CD4-positive, alpha-beta T cell treated with Interleukin-6 at 100 ng/mL for 8 hours (primary cell): ENCODE data around the gene ZNF385A.

ENCODE experiments used
- DNase-seq: peaks from one replicate; pipeline ENCODE4 v3.0.0-alpha.2; 2020; ENCODE audit warnings: mixed read lengths, low spot score

ZNF385A gene, protein sequence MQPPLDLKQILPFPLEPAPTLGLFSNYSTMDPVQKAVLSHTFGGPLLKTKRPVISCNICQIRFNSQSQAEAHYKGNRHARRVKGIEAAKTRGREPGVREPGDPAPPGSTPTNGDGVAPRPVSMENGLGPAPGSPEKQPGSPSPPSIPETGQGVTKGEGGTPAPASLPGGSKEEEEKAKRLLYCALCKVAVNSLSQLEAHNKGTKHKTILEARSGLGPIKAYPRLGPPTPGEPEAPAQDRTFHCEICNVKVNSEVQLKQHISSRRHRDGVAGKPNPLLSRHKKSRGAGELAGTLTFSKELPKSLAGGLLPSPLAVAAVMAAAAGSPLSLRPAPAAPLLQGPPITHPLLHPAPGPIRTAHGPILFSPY

DNA sequence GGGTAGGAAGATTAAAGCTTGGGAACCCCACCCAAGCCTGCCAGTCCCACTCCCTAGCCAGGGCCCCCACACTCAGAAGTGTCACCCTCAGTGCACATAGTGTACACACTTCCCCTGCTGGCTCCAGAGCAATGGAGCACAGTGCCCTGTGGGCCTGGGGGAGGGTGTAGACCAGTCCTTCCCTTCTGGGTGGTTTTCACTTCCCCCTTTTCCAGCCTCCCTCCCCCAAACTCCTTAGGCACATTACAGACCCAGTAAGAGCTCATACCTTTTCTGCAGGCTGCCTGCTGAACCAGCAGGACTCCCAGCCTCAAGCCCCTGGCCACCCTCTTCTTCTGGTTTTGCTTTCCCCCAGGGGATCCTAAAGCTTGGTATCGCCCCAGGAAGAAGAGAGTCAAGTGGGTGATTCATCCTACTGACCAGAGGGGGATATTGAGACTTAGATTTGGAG is at the start of gene ZNF385A:
Gene ZNF385A (minus strand): TSS at position 143 of the 451 bp plus-strand sequence. CDS start 219 bp downstream, outside the sequence.
- DNase-seq: no peak

GRCh38 chr12:54432815-54433164 is 48.3 kb upstream of the ZNF385A start:
- no peak for DNase-seq

GRCh38 chr12:54431911-54432814 is 47.6 kb upstream of the ZNF385A start:
- no peak for DNase-seq

GRCh38 chr12:54430471-54431069 is 46.0 kb upstream of the ZNF385A start:
- DNase-seq: no peak

DNA sequence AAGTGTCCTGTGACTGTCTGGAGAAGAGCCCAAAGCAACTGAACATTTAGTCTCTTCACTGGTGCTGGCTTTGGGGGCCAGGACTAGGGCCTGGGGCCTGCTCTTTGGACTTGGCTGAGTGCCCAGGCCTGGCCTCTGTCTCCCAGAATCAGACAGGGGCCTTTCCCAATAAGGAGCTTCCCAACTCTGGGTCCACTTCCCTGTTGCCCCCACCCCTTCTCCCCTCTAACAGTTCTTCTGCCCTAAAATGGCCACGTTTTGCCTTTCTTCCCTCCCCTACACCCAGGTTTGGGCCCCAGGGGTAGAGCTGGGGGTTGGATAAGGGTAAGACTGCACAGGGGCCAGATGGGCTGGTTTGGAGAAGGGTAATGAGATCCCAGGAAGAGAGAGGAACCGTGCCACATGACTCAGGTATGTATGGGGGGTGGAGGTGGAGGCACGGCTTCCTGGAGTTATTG is 44.5 kb upstream of the ZNF385A start:
- DNase-seq: no peak

GRCh38 chr12:54428050-54429013 is 43.8 kb upstream of the ZNF385A start:
- DNase-seq: no peak

- DNase-seq: no peak
These were observed 42.6 kb upstream of the ZNF385A start for GRCh38 chr12:54427106-54427505.

DNA sequence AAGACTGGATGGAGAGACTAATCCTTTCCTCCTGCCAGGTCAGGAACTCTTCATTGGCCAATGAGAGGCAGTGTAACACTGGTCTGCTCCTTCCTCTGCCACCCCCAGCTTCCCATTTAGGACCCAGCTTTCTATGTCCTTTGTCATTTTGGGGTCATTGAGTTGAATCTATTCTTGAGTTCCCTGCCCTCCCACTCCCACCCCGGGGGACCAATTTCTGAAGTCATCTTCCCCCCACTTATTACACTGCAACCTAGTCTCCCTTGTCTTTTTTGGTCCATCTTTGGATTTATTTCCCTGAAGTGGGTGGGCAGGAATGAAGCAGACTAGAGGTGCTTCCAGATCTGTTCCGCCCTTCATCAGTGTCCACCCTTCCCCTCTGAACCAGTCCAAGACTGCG is 42.2 kb upstream of the ZNF385A start:
- no peak for DNase-seq

GRCh38 chr12:54425702-54426101 is 41.2 kb upstream of the ZNF385A start:
- DNase-seq: no peak

GRCh38 chr12:54424224-54424623 is 39.7 kb upstream of the ZNF385A start:
- DNase-seq: no peak

- DNase-seq: no peak
These were observed 39.2 kb upstream of the ZNF385A start for GRCh38 chr12:54423816-54424150.

DNA sequence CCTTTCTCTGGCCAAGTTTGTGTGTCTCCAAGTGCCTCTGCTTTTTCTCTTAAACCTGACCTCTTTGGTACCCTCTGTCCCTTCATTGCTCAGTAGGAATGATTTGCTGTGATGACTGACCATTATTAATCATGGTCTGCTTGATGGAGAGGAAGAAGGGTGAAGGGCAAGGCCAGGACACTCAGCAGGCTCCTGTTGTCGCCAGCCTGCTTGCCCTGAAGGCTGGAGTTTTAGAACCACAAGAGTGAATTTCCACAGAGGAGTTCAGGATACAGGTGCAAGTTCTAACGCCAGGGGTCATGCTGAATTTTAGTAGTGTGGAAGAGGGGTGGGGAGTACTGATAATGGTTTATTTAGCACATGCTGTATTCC is 37.3 kb upstream of the ZNF385A start:
- DNase-seq: no peak

DNA sequence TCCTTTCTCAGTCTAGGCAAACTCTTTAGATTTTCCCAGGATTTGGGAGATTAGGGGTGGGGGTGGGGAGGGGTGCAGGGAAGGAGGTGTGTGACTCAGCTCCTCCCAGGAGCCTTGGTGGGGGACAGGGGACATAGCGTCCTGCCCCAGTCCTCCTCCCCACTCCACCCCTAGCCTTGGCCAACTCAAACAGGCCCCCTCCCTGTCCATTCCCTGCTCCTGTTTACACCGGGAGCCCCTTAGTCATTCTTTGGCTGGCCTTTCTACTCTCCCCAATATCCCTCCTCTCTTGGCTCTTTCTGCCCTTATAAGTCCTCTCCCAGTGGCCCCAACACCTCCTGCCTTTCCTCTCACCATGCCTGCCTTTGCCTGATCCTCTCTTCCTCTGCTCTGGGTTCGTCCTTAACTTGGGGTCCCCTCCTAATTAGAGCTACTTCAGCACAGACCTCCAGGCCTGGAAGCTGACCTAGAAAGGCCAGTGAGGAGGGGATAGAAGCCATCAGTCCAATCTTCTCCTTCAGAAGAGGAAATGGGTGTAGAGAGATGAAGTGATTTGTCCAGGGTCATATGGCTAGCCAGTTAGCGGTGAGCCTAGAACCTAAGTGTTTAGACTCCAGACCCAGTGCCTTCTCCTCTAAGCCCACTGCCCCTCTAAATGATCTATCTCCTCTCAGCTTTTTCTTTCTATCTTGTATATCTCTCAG is 36.8 kb upstream of the ZNF385A start:
- no peak for DNase-seq

- no peak for DNase-seq
These were observed 36.2 kb upstream of the ZNF385A start for GRCh38 chr12:54420766-54421144.

DNA sequence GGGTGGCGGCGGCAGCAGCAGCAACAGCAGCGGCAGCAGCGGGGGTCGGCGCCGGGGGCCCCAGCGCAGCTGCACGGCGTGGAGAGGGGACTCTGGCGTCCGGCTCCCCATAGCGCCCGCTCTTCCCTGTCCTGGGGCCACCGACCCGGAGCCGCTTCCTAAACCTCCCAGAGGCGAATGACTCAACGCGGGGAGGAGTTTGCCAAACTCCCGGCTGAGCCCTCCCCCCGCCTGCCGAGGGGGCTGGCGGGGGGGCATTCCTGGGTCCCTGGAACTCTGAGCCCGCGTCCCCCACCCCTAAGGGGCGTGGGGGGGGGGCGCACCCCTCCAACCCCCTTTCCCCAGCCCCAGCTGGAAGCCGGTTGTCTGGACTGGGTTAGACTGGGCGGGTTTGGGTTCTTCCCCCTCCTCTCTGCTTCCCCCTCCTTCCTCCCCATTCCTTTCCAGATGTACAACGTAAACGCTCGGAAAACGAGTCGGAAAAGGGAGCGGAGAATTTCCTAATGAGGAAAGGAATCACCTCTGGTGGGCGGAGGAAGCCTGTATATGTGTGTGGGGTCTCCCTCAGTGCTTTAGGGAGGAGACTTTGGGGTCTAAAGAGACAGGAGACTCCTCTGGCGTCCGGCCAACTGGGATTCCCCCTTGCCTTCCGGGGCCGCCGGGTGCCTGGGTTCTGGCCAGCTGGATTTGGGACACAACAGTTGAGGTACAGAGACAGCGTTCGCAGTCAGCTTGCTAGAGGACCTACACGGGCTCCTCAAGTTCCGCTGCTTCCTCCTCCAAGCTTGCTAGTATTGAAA is 34.8 kb upstream of the ZNF385A start, which contains the start of gene ITGA5:
Gene ITGA5 (minus strand): TSS at position 179 of the 800 bp plus-strand sequence. CDS start 68 bp downstream, at position 111.
- peak; percentile 27 for DNase-seq

GRCh38 chr12:54418441-54419087 is 34.0 kb upstream of the ZNF385A start:
- DNase-seq: no peak

GRCh38 chr12:54417712-54418440 is 33.3 kb upstream of the ZNF385A start:
- DNase-seq: no peak

- peak; percentile 24 for DNase-seq
These were observed 32.4 kb upstream of the ZNF385A start for GRCh38 chr12:54416687-54417603.
